ENCODE data around the gene MOG. TPM values are rescaled to one million over a fixed set of nuclear protein-coding genes. Genes with fewer than 3 reads are reported as not detected.

The MOG gene
- polyA plus RNA-seq, 3 donors, result not detected

DNA sequence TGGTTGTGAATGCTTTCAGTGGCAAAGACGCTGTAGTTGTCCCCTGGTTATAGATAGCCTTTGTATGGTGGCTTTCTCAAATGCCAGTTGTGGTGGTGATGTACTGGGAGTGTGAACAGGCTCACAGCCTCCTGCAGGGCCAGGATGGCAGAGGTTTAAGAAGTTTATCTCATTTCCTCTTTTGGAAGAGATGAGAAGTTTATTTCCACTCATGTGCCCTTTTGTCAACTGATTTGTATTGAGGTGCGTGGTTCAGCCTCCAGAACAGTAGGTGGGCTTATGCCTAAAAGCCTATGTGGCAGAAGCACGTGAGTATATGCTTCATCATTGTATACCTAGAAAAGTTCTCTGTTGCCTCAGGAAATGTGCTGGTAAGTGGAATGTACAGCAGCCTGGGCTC, 37.7 kb downstream of the MOG start:
- no peak overlapping the region for H3K4me3 ChIP-seq (replicated peaks in 1 of 3; ENCODE audit: low read depth in 2 of 3, low read length in 3 of 3)
- WGBS (ENCODE audit: insufficient coverage), result 0% methylated on average over 1 of the region's 3 CpGs
- no peak for TF ChIP-seq CTCF (IDR thresholded peaks at IDR 0.05)
- DNase-seq, result no peak
- H3K9me3 ChIP-seq (replicated peaks in 1 of 2; ENCODE audit: control insufficient read depth in 1 of 2, insufficient read depth in 1 of 2, low read length in 2 of 2), result no peaks in the 10 kb centered on the region
- no peaks in the 10 kb centered on the region for H3K79me2 ChIP-seq (ENCODE audit: insufficient read depth, low read length)
- Mint-ChIP-seq H3K4me1 (no peaks in the 10 kb centered on the region), H3K27ac (no peak overlapping the region), H3K27me3 (ENCODE audit: low read depth in 3 of 3) (peaks cover 0 to 12% (median 9%) of the 10 kb centered on the region in 3 donors), H3K36me3 (no peaks in the 10 kb centered on the region), H3K4me3 (no peak overlapping the region), H3K9me3 (peaks cover 0 to 16% (median 9%) of the 10 kb centered on the region in 7 donors)
- intact Hi-C loops (cut with micrococcal nuclease), result no loop called here
- H3K27ac ChIP-seq (ENCODE audit: low read depth in 1 of 2, low read length in 2 of 2), result no peak overlapping the region
- H4K20me1 ChIP-seq (ENCODE audit: insufficient read depth, low read length), result no peaks in the 10 kb centered on the region
- no peak overlapping the region for H2AFZ ChIP-seq (ENCODE audit: insufficient read depth, low read depth, low read length, poor library complexity, severe bottlenecking)
- no peaks in the 10 kb centered on the region for H3K27me3 ChIP-seq (ENCODE audit: control insufficient read depth in 2 of 2, insufficient read depth in 2 of 2, low read length in 2 of 2)
- H3K9ac ChIP-seq (ENCODE audit: insufficient read depth, low read length, poor library complexity, severe bottlenecking), result peak overlapping the region; percentile 17
- no peaks in the 10 kb centered on the region for H3K36me3 ChIP-seq (replicated peaks in 1 of 2; ENCODE audit: control insufficient read depth in 1 of 2, insufficient read depth in 2 of 2, low read length in 2 of 2)
- H3K4me2 ChIP-seq (replicated peaks; ENCODE audit: extremely low read depth, low read length, poor library complexity, severe bottlenecking), result no peak overlapping the region
- no peaks in the 10 kb centered on the region for H3K4me1 ChIP-seq (ENCODE audit: control insufficient read depth in 1 of 2, insufficient read depth in 2 of 2, low read length in 2 of 2)

GRCh38 chr6:29696147-29697125, 39.5 kb downstream of the MOG start:
- DNase-seq, result no peak
- Histone ChIP-seq H4K20me1 (ENCODE audit: insufficient read depth, low read length) (no peaks in the 10 kb centered on the region), H3K4me2 (replicated peaks; ENCODE audit: extremely low read depth, low read length, poor library complexity, severe bottlenecking) (no peak overlapping the region), H3K9me3 (replicated peaks in 1 of 2; ENCODE audit: control insufficient read depth in 1 of 2, insufficient read depth in 1 of 2, low read length in 2 of 2) (no peaks in the 10 kb centered on the region), H3K4me1 (ENCODE audit: control insufficient read depth in 1 of 2, insufficient read depth in 2 of 2, low read length in 2 of 2) (no peaks in the 10 kb centered on the region), H3K9ac (ENCODE audit: insufficient read depth, low read length, poor library complexity, severe bottlenecking) (no peak overlapping the region), H3K27ac (ENCODE audit: low read depth in 1 of 2, low read length in 2 of 2) (no peak overlapping the region), H3K27me3 (ENCODE audit: control insufficient read depth in 2 of 2, insufficient read depth in 2 of 2, low read length in 2 of 2) (no peaks in the 10 kb centered on the region), H3K79me2 (ENCODE audit: insufficient read depth, low read length) (no peaks in the 10 kb centered on the region), H2AFZ (ENCODE audit: insufficient read depth, low read depth, low read length, poor library complexity, severe bottlenecking) (no peak overlapping the region), H3K36me3 (replicated peaks in 1 of 2; ENCODE audit: control insufficient read depth in 1 of 2, insufficient read depth in 2 of 2, low read length in 2 of 2) (no peaks in the 10 kb centered on the region), H3K4me3 (replicated peaks in 1 of 3; ENCODE audit: low read depth in 2 of 3, low read length in 3 of 3) (no peak overlapping the region)
- Mint-ChIP-seq H3K36me3 (no peaks in the 10 kb centered on the region), H3K27me3 (ENCODE audit: low read depth in 3 of 3) (peaks cover 6 to 15% (median 8%) of the 10 kb centered on the region in 3 donors), H3K9me3 (peaks cover 0 to 11% (median 9%) of the 10 kb centered on the region in 7 donors), H3K4me3 (no peak overlapping the region), H3K27ac (no peak overlapping the region), H3K4me1 (no peaks in the 10 kb centered on the region)
- 90% methylated on average over 2 of the region's 10 CpGs for WGBS (ENCODE audit: insufficient coverage)
- intact Hi-C loops (cut with micrococcal nuclease), result no loop called here
- peak; percentile 26 for TF ChIP-seq CTCF (IDR thresholded peaks at IDR 0.05)
